Esophagus muscularis mucosa (tissue), 4 donors: ENCODE results near the gene CCDC148. TPM values are rescaled to one million over a fixed set of nuclear protein-coding genes. Genes with fewer than 3 reads are reported as not detected.

Experiments
- DNase-seq: peaks from one replicate; pipeline ENCODE4 v3.0.0-alpha.2; 2017; ENCODE audit errors: extremely low spot score
- H3K27ac ChIP-seq, 4 donors: fragments of 200-600 bp; sonication (generic); replicated peaks in 1 of 4; 1 replicate in 3 of 4; 2 replicates in 1 of 4; pipeline ENCODE4 v1.5.1; 2016 to 2019; ENCODE audit warnings: mild to moderate bottlenecking in 1 of 4
- H3K27me3 ChIP-seq, 4 donors: fragments of 200-600 bp; sonication (generic); one replicate each; pipeline versions ENCODE4 v1.5.1 to v1.6.0; 2016 to 2019
- H3K36me3 ChIP-seq, 4 donors: fragments of 200-600 bp; sonication (generic); one replicate each; pipeline ENCODE4 v1.5.1; 2016 to 2019
- H3K4me1 ChIP-seq, 4 donors: fragments of 200-600 bp; sonication (generic); one replicate each; pipeline ENCODE4 v1.5.1; 2016 to 2019
- H3K4me3 ChIP-seq, 4 donors: fragments of 200-600 bp; sonication (generic); 1 replicate in 2 of 4; 2 replicates in 2 of 4; pipeline ENCODE4 v1.5.1; 2016 to 2019; ENCODE audit warnings: mild to moderate bottlenecking in 4 of 4, moderate library complexity in 1 of 4
- H3K9me3 ChIP-seq, 4 donors: fragments of 200-600 bp; sonication (generic); 1 replicate in 3 of 4; 2 replicates in 1 of 4; pipeline ENCODE4 v1.5.1; 2016 to 2019
- CTCF ChIP-seq, 3 experiments: fragments of 200-600 bp in 2 of 3; fragments of 450-650 bp in 1 of 3; sonication (generic) in 2 of 3; IDR thresholded peaks; one replicate each; pipeline ENCODE4 v1.5.1; 2017 to 2019; ENCODE audit warnings: antibody characterized with exemption in 3 of 3, mild to moderate bottlenecking in 2 of 3, moderate library complexity in 1 of 3
- EP300 ChIP-seq: sonication (generic); formaldehyde crosslinking; IDR thresholded peaks from one replicate; pipeline ENCODE4 v1.6.1; 2017; ENCODE audit warnings: antibody characterized with exemption
- POLR2A ChIP-seq: fragments of 450-650 bp; IDR thresholded peaks from one replicate; pipeline ENCODE4 v1.6.1; 2017; ENCODE audit warnings: antibody characterized with exemption, moderate library complexity, mild to moderate bottlenecking, low read depth
- POLR2AphosphoS5 ChIP-seq, 2 donors: sonication (generic); formaldehyde crosslinking; IDR thresholded peaks; one replicate each; pipeline ENCODE4 v1.6.1; 2017; ENCODE audit warnings: antibody characterized with exemption in 2 of 2
- whole genome bisulfite sequencing: methylation state at CpG from one replicate; pipeline ENCODE4 v1.1.5; 2018; 5-methylcytosine and 5-hydroxymethylcytosine counted together
- intact Hi-C: fragments of 100-400 bp; cut with DNase I; formaldehyde crosslinking; loops from one replicate; pipeline ENCODE4 v1.15.1; 2023
- total RNA-seq, 4 donors: library from RNA; depleted of rRNA; stranded (reverse); fragments of >200 nt; gene quantifications; one replicate each; pipeline versions ENCODE4 v1.1.0 to v1.2.1, GENCODE V29; 2016

CCDC148 gene
- total RNA-seq, 4 donors from 2014 or later: 2.1 to 3.7 (median 2.9) TPM

- H3K4me3 ChIP-seq: no peak overlapping the region
- intact Hi-C loops: no loop called here
- WGBS: 67% methylated on average over 5 of the region's 5 CpGs
- no peaks in the 10 kb centered on the region for H3K36me3 ChIP-seq
- H3K9me3 ChIP-seq: no peaks in the 10 kb centered on the region
- no peaks in the 10 kb centered on the region for H3K27me3 ChIP-seq
- TF ChIP-seq CTCF (IDR thresholded peaks at IDR 0.05): no peak
- no peak for TF ChIP-seq POLR2AphosphoS5 (IDR thresholded peaks at IDR 0.05)
- TF ChIP-seq POLR2A: no peak
- no peak for TF ChIP-seq EP300
- H3K4me1 ChIP-seq: no peaks in the 10 kb centered on the region
- no peak overlapping the region for H3K27ac ChIP-seq
- no peak for DNase-seq
Observed at GRCh38 chr2:158290225-158290624, 166.3 kb downstream of the CCDC148 start.

- no peaks in the 10 kb centered on the region for H3K4me1 ChIP-seq
- intact Hi-C loops: no loop called here
- H3K4me3 ChIP-seq: no peak overlapping the region
- TF ChIP-seq CTCF (IDR thresholded peaks at IDR 0.05) (no peak), POLR2A (no peak)
- DNase-seq: no peak
- no peak overlapping the region for H3K27ac ChIP-seq
- no peaks in the 10 kb centered on the region for H3K36me3 ChIP-seq
- 80% methylated on average over 2 of the region's 2 CpGs for WGBS
- H3K9me3 ChIP-seq: no peaks in the 10 kb centered on the region
- H3K27me3 ChIP-seq: no peaks in the 10 kb centered on the region
Observed at GRCh38 chr2:158276619-158277471, 179.7 kb downstream of the CCDC148 start.

- no peaks in the 10 kb centered on the region for H3K9me3 ChIP-seq
- no peak for TF ChIP-seq POLR2AphosphoS5 (IDR thresholded peaks at IDR 0.05)
- intact Hi-C loops: no loop called here
- DNase-seq: no peak
- 55% methylated on average over 3 of the region's 3 CpGs for WGBS
- H3K4me1 ChIP-seq: no peaks in the 10 kb centered on the region
- no peaks in the 10 kb centered on the region for H3K27me3 ChIP-seq
- H3K4me3 ChIP-seq: no peak overlapping the region
- H3K36me3 ChIP-seq: no peaks in the 10 kb centered on the region
- no peak overlapping the region for H3K27ac ChIP-seq
Observed at GRCh38 chr2:158273791-158274190, 182.8 kb downstream of the CCDC148 start.

DNA sequence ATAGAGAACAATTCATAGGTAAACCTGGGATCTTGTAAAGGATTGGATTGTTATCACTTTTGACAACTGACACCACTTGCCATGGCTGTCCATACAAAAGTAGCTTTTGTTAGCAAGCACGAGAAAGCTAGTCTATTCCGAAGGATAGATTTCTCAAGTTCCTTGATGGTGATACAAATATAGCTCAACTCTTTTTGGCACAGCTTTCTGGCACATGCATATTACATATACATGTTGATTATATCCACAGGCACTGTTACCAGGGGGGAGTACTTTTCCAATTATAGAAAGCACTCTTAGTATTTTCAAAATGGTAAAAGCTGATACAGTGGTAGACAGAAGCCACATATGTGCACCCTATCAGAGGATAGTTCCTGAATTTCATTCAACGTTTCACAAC lies 186.0 kb downstream of the CCDC148 start:
- no peak overlapping the region for H3K27ac ChIP-seq
- no peak for DNase-seq
- no peaks in the 10 kb centered on the region for H3K27me3 ChIP-seq
- intact Hi-C loops: no loop called here
- H3K4me3 ChIP-seq: no peak overlapping the region
- TF ChIP-seq CTCF (IDR thresholded peaks at IDR 0.05) (no peak), POLR2A (no peak), POLR2AphosphoS5 (IDR thresholded peaks at IDR 0.05) (no peak), EP300 (no peak)
- H3K9me3 ChIP-seq: no peaks in the 10 kb centered on the region
- H3K4me1 ChIP-seq: no peaks in the 10 kb centered on the region
- WGBS: 63% methylated on average over 3 of the region's 3 CpGs
- no peaks in the 10 kb centered on the region for H3K36me3 ChIP-seq

DNA sequence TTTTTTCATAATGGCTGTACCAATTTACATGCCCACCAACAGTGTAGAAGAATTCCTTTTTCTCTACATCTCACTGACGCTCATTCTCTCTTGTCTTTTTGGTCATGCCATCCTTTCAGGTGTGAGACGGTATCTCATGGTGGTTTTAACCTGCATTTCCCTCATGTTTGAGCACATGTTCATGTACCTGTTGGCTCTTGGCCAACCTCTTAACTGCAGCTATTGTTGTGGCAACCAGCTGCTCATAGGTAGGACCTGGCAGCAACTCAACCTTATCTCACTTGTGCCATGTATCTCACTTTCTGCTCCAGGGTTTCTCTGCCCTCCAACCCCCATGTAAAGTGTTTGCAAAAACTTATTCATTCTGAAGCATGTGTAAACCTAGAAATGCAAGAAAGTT lies 187.4 kb downstream of the CCDC148 start:
- no peak overlapping the region for H3K4me3 ChIP-seq
- no peaks in the 10 kb centered on the region for H3K4me1 ChIP-seq
- no peaks in the 10 kb centered on the region for H3K36me3 ChIP-seq
- H3K27ac ChIP-seq: no peak overlapping the region
- intact Hi-C loops: no loop called here
- 98% methylated on average over 2 of the region's 2 CpGs for WGBS
- H3K9me3 ChIP-seq: no peaks in the 10 kb centered on the region
- H3K27me3 ChIP-seq: no peaks in the 10 kb centered on the region
- TF ChIP-seq POLR2AphosphoS5 (IDR thresholded peaks at IDR 0.05) (no peak), CTCF (IDR thresholded peaks at IDR 0.05) (no peak), EP300 (no peak), POLR2A (no peak)
- DNase-seq: no peak
